SK-N-SH (cell line): ENCODE data around the gene S100A8. TPM values are rescaled to one million over a fixed set of nuclear protein-coding genes. Genes with fewer than 3 reads are reported as not detected.

ENCODE experiments used
- CTCF ChIA-PET: fragments of 300-600, 350-600 bp; formaldehyde crosslinking; extraction: SDS; loops from one replicate; lab custom pipeline; 2021; lab: Yijun Ruan, JAX
- POLR2A ChIA-PET: fragments of 350-600 bp; sonication (Branson Sonifier 250); formaldehyde crosslinking; extraction: SDS; loops from one replicate; lab custom pipeline; 2020; ENCODE audit warnings: antibody characterized with exemption, inconsistent platforms; lab: Yijun Ruan, JAX
- DNase-seq: peaks from one replicate; pipeline ENCODE4 v3.0.0; 2012
- H2AFZ ChIP-seq: fragments of 200-600 bp; sonication (generic); 2 replicates; pipeline ENCODE4 v1.8.1; 2016; ENCODE audit warnings: antibody characterized with exemption, mild to moderate bottlenecking, low read depth
- H3F3A ChIP-seq: fragments of 200-600 bp; sonication (generic); replicated peaks from 2 replicates; pipeline ENCODE3; 2016; ENCODE audit warnings: antibody characterized with exemption, mild to moderate bottlenecking; ENCODE audit not compliant: insufficient read depth
- H3K27ac ChIP-seq, 2 experiments: fragments of 200-500 bp in 1 of 2; fragments of 200-600 bp in 1 of 2; sonication (Bioruptor generic) in 1 of 2; sonication (generic), shearing (Covaris generic) in 1 of 2; 2 replicates each; pipeline versions ENCODE4 v1.5.1 to v1.6.1; 2014 to 2016; ENCODE audit warnings: low read depth in 2 of 2, inconsistent platforms in 1 of 2, low read length in 1 of 2, mild to moderate bottlenecking in 1 of 2, mixed read lengths in 1 of 2
- H3K27me3 ChIP-seq: fragments of 200-600 bp; sonication (generic), shearing (Covaris generic); 2 replicates; pipeline ENCODE4 v1.6.1; 2016; ENCODE audit warnings: mixed run types; ENCODE audit not compliant: insufficient read depth
- H3K36me3 ChIP-seq, 2 experiments: fragments of 200-500 bp in 1 of 2; fragments of 200-600 bp in 1 of 2; sonication (Bioruptor generic) in 1 of 2; sonication (generic) in 1 of 2; replicated peaks in 1 of 2; 2 replicates each; pipeline versions ENCODE3 to v1.5.1; 2014 to 2016; ENCODE audit warnings: low read length in 1 of 2, mild to moderate bottlenecking in 1 of 2; ENCODE audit not compliant: insufficient read depth in 2 of 2, control insufficient read depth in 1 of 2
- H3K4me1 ChIP-seq, 2 experiments: fragments of 200-500 bp in 1 of 2; fragments of 200-600 bp in 1 of 2; sonication (Bioruptor generic) in 1 of 2; sonication (generic), shearing (Covaris generic) in 1 of 2; 2 replicates each; pipeline versions ENCODE4 v1.5.1 to v1.6.1; 2014 to 2016; ENCODE audit warnings: low read depth in 1 of 2, low read length in 1 of 2, mixed run types in 1 of 2; ENCODE audit not compliant: insufficient read depth in 2 of 2, control insufficient read depth in 1 of 2
- H3K4me2 ChIP-seq: fragments of 200-600 bp; sonication (generic), shearing (Covaris generic); 2 replicates; pipeline ENCODE4 v1.6.1; 2017; ENCODE audit warnings: mixed run types
- H3K4me3 ChIP-seq, 2 experiments: fragments of 200-500 bp in 1 of 2; fragments of 200-600 bp in 1 of 2; sonication (Bioruptor generic) in 1 of 2; sonication (generic), shearing (Covaris generic) in 1 of 2; 2 replicates each; pipeline versions ENCODE4 v1.5.1 to v1.8.1; 2014 to 2016; ENCODE audit warnings: low read depth in 2 of 2, inconsistent platforms in 1 of 2, low read length in 1 of 2, mild to moderate bottlenecking in 1 of 2, mixed read lengths in 1 of 2, moderate library complexity in 1 of 2
- H3K79me2 ChIP-seq: fragments of 200-600 bp; sonication (generic); 2 replicates; pipeline ENCODE4 v1.8.1; 2017; ENCODE audit warnings: mild to moderate bottlenecking; ENCODE audit not compliant: insufficient read depth
- H3K9ac ChIP-seq: fragments of 200-600 bp; sonication (generic); 2 replicates; pipeline ENCODE4 v1.6.1; 2017; ENCODE audit warnings: mixed run types
- H3K9me2 ChIP-seq: fragments of 200-600 bp; sonication (generic); 2 replicates; pipeline ENCODE4 v1.6.1; 2017; ENCODE audit warnings: mixed run types
- H3K9me3 ChIP-seq: fragments of 200-600 bp; sonication (generic); 2 replicates; pipeline ENCODE4 v1.6.1; 2017; ENCODE audit warnings: mixed run types, mild to moderate bottlenecking, moderate library complexity
- H4K20me1 ChIP-seq: fragments of 200-600 bp; sonication (generic); 2 replicates; pipeline ENCODE4 v1.6.1; 2017; ENCODE audit warnings: mild to moderate bottlenecking, mixed run types; ENCODE audit not compliant: insufficient read depth
- CTCF ChIP-seq: fragments of 200-600 bp; sonication (generic); IDR thresholded peaks from 2 replicates; pipeline ENCODE4 v1.6.1; 2017; ENCODE audit warnings: antibody characterized with exemption, mild to moderate bottlenecking, moderate library complexity
- ELF1 ChIP-seq: IDR thresholded peaks from 2 replicates; pipeline ENCODE4 v1.4.0; 2012
- FOSL2 ChIP-seq: IDR thresholded peaks from 2 replicates; pipeline ENCODE4 v1.4.0; 2012; ENCODE audit warnings: low read depth, mild to moderate bottlenecking, moderate library complexity, borderline replicate concordance
- FOXJ3 ChIP-seq: sonication (generic); formaldehyde crosslinking; IDR thresholded peaks from 2 replicates; pipeline ENCODE4 v1.5.1; 2020; ENCODE audit warnings: mild to moderate bottlenecking, missing genetic modification reagents
- GABPA ChIP-seq: IDR thresholded peaks from 2 replicates; pipeline ENCODE4 v1.4.0; 2012; ENCODE audit warnings: low read depth, mild to moderate bottlenecking
- MAX ChIP-seq: IDR thresholded peaks from 2 replicates; pipeline ENCODE4 v1.4.0; 2012; ENCODE audit warnings: low read depth
- MXI1 ChIP-seq: IDR thresholded peaks from 2 replicates; pipeline ENCODE4 v1.6.1; 2012; ENCODE audit warnings: mild to moderate bottlenecking, low read depth, low read length, improper control_type of control experiment
- NRF1 ChIP-seq: IDR thresholded peaks from 2 replicates; pipeline ENCODE4 v1.6.1; 2012; ENCODE audit warnings: low read depth, mild to moderate bottlenecking, low read length
- POLR2AphosphoS5 ChIP-seq: IDR thresholded peaks from 2 replicates; pipeline ENCODE4 v1.6.1; 2012; ENCODE audit warnings: low read depth, low read length
- RCOR1 ChIP-seq: fragments of 150-350 bp; IDR thresholded peaks from 2 replicates; pipeline ENCODE4 v1.6.1; 2017; ENCODE audit warnings: antibody characterized with exemption, low read length
- REST ChIP-seq: IDR thresholded peaks from 2 replicates; pipeline ENCODE4 v1.6.1; 2012; ENCODE audit warnings: mild to moderate bottlenecking, low read depth, low read length, moderate library complexity
- RXRA ChIP-seq: IDR thresholded peaks from 2 replicates; pipeline ENCODE4 v1.4.0; 2012; ENCODE audit warnings: low read depth, mild to moderate bottlenecking, borderline replicate concordance
- SMC3 ChIP-seq: IDR thresholded peaks from 2 replicates; pipeline ENCODE4 v1.6.1; 2012; ENCODE audit warnings: low read depth, low read length, improper control_type of control experiment
- TEAD4 ChIP-seq: IDR thresholded peaks from 2 replicates; pipeline ENCODE4 v1.4.0; 2012; ENCODE audit warnings: mild to moderate bottlenecking, borderline replicate concordance; ENCODE audit not compliant: insufficient read depth
- ZBTB33 ChIP-seq: IDR thresholded peaks from 2 replicates; pipeline ENCODE4 v1.4.0; 2012; ENCODE audit warnings: low read depth, borderline replicate concordance
- WGBS: methylation state at CpG from one replicate; pipeline ENCODE4 v1.1.6; 2017; ENCODE audit warnings: low lambda C conversion rate; 5-methylcytosine and 5-hydroxymethylcytosine counted together
- polyA plus RNA-seq, 3 experiments: library from polyadenylated mRNA; depleted of rRNA; stranded (reverse); fragments of >200 nt; gene quantifications; 2 replicates each; pipeline ENCODE4 v1.2.3, GENCODE V29; 2012

The S100A8 gene
- polyA plus RNA-seq, 1 of the 3 experiments (the other 2 are of a cell fraction) = not detected

GRCh38 chr1:153379591-153379990 lies 11.3 kb downstream of the S100A8 start:
- WGBS = 11% methylated on average over 9 of the region's 10 CpGs
- Histone ChIP-seq H3K36me3 (no peaks in the 10 kb centered on the region), H3K9ac (no peak overlapping the region), H3F3A (no peaks in the 10 kb centered on the region), H2AFZ (no peak overlapping the region), H3K4me3 (no peak overlapping the region), H3K27ac (no peak overlapping the region), H3K9me2 (no peaks in the 10 kb centered on the region), H3K4me2 (no peak overlapping the region), H3K9me3 (no peaks in the 10 kb centered on the region), H4K20me1 (no peaks in the 10 kb centered on the region), H3K4me1 (no peaks in the 10 kb centered on the region), H3K79me2 (no peaks in the 10 kb centered on the region)
- ChIA-PET CTCF (no interaction called here), POLR2A (no interaction called here)
- no peak for DNase-seq
- no peak for TF ChIP-seq MXI1
- TF ChIP-seq TEAD4 = no peak
- TF ChIP-seq ZBTB33 = no peak
- no peak for TF ChIP-seq POLR2AphosphoS5
- TF ChIP-seq, all 33 proteins: peak for 0
- H3K27me3 ChIP-seq = no peaks in the 10 kb centered on the region; the same call in 1 of the 2 replicates

- ChIA-PET CTCF (interaction anchor here (0.9 to 1.6 kb wide), 2 partner anchors 23 to 119 kb away, joined by 6 to 7 read pairs; no protein-coding TSS in a partner anchor), POLR2A (no interaction called here)
- WGBS = 0% methylated on average over 1 of the region's 1 CpG
- Histone ChIP-seq H3K4me3 (no peak within 1 kb of the TSS), H3K9me2 (no peaks in the 10 kb centered on the region), H3K4me2 (no peak within 1 kb of the TSS), H3K9me3 (no peaks in the 10 kb centered on the region), H4K20me1 (no peaks in the 10 kb centered on the region), H3F3A (no peaks in the 10 kb centered on the region), H3K4me1 (no peaks in the 10 kb centered on the region), H3K79me2 (no peaks in the 10 kb centered on the region), H2AFZ (no peak within 1 kb of the TSS), H3K36me3 (no peaks in the 10 kb centered on the region), H3K27ac (no peak within 1 kb of the TSS), H3K27me3 (no peaks in the 10 kb centered on the region; the same call in 1 of the 2 replicates), H3K9ac (no peak within 1 kb of the TSS)
- no peak for DNase-seq
- no peak for TF ChIP-seq FOXJ3 (CRISPR knock-in tag)
- TF ChIP-seq ELF1 = no peak
- TF ChIP-seq RCOR1 = no peak
- no peak for TF ChIP-seq MAX
Measured at GRCh38 chr1:153375511-153375910, 15.4 kb downstream of the S100A8 start, which contains the start of gene S100A12. Gene S100A12, minus strand, starts transcription at chr1:153375621. Its CDS starts 1,029 bp downstream, at chr1:153374592.

- Histone ChIP-seq H2AFZ (no peak overlapping the region), H3K36me3 (no peaks in the 10 kb centered on the region), H3K4me3 (no peak overlapping the region), H3K27ac (no peak overlapping the region), H3K9me2 (no peaks in the 10 kb centered on the region), H3K27me3 (peaks cover 4% of the 10 kb centered on the region; the same call in 1 of the 2 replicates), H3K9me3 (no peaks in the 10 kb centered on the region), H3K79me2 (no peaks in the 10 kb centered on the region), H3K9ac (no peak overlapping the region), H3F3A (no peaks in the 10 kb centered on the region), H4K20me1 (no peaks in the 10 kb centered on the region), H3K4me2 (no peak overlapping the region), H3K4me1 (no peaks in the 10 kb centered on the region)
- 0% methylated on average over 2 of the region's 2 CpGs for WGBS
- CTCF ChIA-PET = interaction anchor here (1.6 kb wide), 1 partner anchor 92 kb away, joined by 5 read pairs; no protein-coding TSS in a partner anchor
- POLR2A ChIA-PET = no interaction called here
- DNase-seq = no peak
- TF ChIP-seq REST = no peak
- TF ChIP-seq ELF1 = no peak
- TF ChIP-seq RXRA = no peak
- no peak for TF ChIP-seq GABPA
- no peak for TF ChIP-seq SMC3
- TF ChIP-seq NRF1 = no peak
- no peak for TF ChIP-seq FOSL2
- no peak for TF ChIP-seq CTCF
Measured at GRCh38 chr1:153374071-153374470, 16.8 kb downstream of the S100A8 start.
